HG03045 (cell line): ENCODE measurements around the gene TMEM225B.
"Not testable (repeated sequence)": the region's sequence is repeated elsewhere in the genome, so short reads cannot be mapped to it uniquely, and the experiment has no call there.

Experiments
- ATAC-seq: cut with Tn5 transposase; IDR thresholded peaks from one replicate; pipeline ENCODE4 v1.9.1; 2021; ENCODE audit warnings: mild to moderate bottlenecking, moderate library complexity; ENCODE audit not compliant: unreplicated experiment

The TMEM225B gene

DNA sequence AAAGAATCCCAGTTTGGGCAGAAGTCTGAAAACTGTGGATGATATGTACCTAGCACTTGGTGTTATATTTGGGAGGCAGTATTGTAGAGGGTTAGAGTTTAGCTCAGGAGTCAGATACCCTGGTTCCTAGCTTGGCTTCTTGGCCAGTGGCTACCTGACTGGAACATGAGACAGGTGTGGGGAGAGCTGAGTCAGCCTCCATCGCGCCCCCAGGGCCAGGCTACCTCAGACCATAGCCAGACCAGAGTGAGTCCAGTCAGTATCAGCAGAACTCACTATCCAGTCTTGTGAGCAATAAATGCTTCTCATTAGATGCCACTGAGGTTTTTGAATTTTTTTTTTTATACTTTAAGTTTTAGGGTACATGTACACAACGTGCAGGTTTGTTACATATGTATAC lies 55.7 kb downstream of the TMEM225B start:
- no peak for ATAC-seq

DNA sequence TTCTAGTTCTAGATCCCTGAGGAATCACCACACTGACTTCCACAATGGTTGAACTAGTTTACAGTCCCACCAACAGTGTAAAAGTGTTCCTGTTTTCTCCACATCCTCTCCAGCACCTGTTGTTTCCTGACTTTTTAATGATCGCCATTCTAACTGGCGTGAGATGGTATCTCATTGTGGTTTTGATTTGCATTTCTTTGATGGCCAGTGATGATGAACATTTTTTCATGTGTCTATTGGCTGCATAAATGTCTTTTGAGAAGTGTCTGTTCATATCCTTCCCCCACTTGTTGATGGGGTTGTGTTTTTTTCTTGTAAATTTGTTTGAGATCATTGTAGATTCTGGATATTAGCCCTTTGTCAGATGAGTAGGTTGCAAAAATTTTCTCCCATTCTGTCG lies 56.6 kb downstream of the TMEM225B start:
- ATAC-seq: not testable (repeated sequence)

DNA sequence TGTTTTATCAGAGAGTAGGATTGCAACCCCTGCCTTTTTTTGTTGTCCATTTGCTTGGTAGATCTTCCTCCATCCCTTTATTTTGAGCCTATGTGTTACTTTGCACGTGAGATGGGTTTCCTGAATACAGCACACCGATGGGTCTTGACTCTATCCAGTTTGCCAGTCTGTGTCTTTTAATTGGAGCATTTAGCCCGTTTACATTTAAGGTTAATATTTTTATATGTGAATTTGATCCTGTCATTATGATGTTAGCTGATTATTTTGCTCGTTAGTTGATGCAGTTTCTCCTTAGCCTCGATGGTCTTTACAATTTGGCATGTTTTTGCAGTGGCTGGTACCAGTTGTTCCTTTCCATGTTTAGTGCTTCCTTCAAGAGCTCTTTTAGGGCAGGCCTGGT lies 59.8 kb downstream of the TMEM225B start:
- not testable (repeated sequence) for ATAC-seq
